H9 (cell line): ENCODE results near the gene MLKL. TPM values are rescaled to one million over a fixed set of nuclear protein-coding genes. Genes with fewer than 3 reads are reported as not detected.

ENCODE experiments used
- DNase-seq: peaks from one replicate; pipeline ENCODE4 v3.0.0-alpha.2; 2017
- H2AFZ ChIP-seq: one replicate; pipeline ENCODE4 v1.6.1; 2013; ENCODE audit warnings: mild to moderate bottlenecking, low read length, control low read depth, moderate library complexity
- H2AK5ac ChIP-seq: 2 replicates; pipeline ENCODE4 v1.6.1; 2013; ENCODE audit warnings: low read length, control low read depth, mixed read lengths; ENCODE audit not compliant: insufficient read length
- H2BK120ac ChIP-seq: one replicate; pipeline ENCODE4 v1.6.1; 2013; ENCODE audit warnings: low read depth, mild to moderate bottlenecking, low read length, control low read depth, inconsistent platforms; ENCODE audit not compliant: poor library complexity, severe bottlenecking
- H2BK12ac ChIP-seq: 2 replicates; pipeline ENCODE4 v1.6.1; 2013; ENCODE audit warnings: low read length, control low read depth, mixed read lengths, low read depth; ENCODE audit not compliant: insufficient read length
- H2BK15ac ChIP-seq: 2 replicates; pipeline ENCODE4 v1.6.1; 2013; ENCODE audit warnings: low read depth, low read length, control low read depth
- H2BK20ac ChIP-seq: one replicate; pipeline ENCODE4 v1.6.1; 2013; ENCODE audit warnings: low read depth, mild to moderate bottlenecking, low read length, control low read depth, inconsistent platforms; ENCODE audit not compliant: poor library complexity, severe bottlenecking
- H2BK5ac ChIP-seq: 2 replicates; pipeline ENCODE4 v1.6.1; 2013; ENCODE audit warnings: low read length, control low read depth, mixed read lengths; ENCODE audit not compliant: insufficient read length
- H3K14ac ChIP-seq: 2 replicates; pipeline ENCODE4 v1.6.1; 2013; ENCODE audit warnings: low read length, control low read depth; ENCODE audit not compliant: insufficient read depth
- H3K18ac ChIP-seq: 2 replicates; pipeline ENCODE4 v1.6.1; 2013; ENCODE audit warnings: low read depth, mild to moderate bottlenecking, mixed read lengths, low read length, control low read depth; ENCODE audit not compliant: insufficient read length
- H3K23ac ChIP-seq: 2 replicates; pipeline ENCODE4 v1.6.1; 2013; ENCODE audit warnings: low read length, control low read depth, mixed read lengths, low read depth; ENCODE audit not compliant: insufficient read length
- H3K23me2 ChIP-seq: 2 replicates; pipeline ENCODE4 v1.6.1; 2013; ENCODE audit warnings: low read depth, mild to moderate bottlenecking, mixed read lengths, low read length, control low read depth; ENCODE audit not compliant: insufficient read length, poor library complexity, severe bottlenecking
- H3K27ac ChIP-seq: 2 replicates; pipeline ENCODE4 v1.5.1; 2013; ENCODE audit warnings: low read length, control low read depth, mixed read lengths, low read depth; ENCODE audit not compliant: insufficient read length
- H3K27me3 ChIP-seq: 2 replicates; pipeline ENCODE4 v1.6.1; 2013; ENCODE audit warnings: low read length, control low read depth, inconsistent platforms; ENCODE audit not compliant: insufficient read depth
- H3K4ac ChIP-seq: 2 replicates; pipeline ENCODE4 v1.6.1; 2013; ENCODE audit warnings: low read depth, mild to moderate bottlenecking, control low read depth, inconsistent platforms, low read length, moderate library complexity
- H3K4me1 ChIP-seq: 2 replicates; pipeline ENCODE4 v1.6.1; 2013; ENCODE audit warnings: low read length, control low read depth, inconsistent platforms; ENCODE audit not compliant: insufficient read depth
- H3K4me2 ChIP-seq: 2 replicates; pipeline ENCODE4 v1.6.1; 2013; ENCODE audit warnings: low read length, control low read depth, mixed read lengths; ENCODE audit not compliant: insufficient read length, insufficient read depth
- H3K56ac ChIP-seq: 2 replicates; pipeline ENCODE4 v1.6.1; 2013; ENCODE audit warnings: low read depth, mild to moderate bottlenecking, mixed read lengths, low read length, control low read depth; ENCODE audit not compliant: insufficient read length
- H3K79me1 ChIP-seq: 2 replicates; pipeline ENCODE4 v1.6.1; 2013; ENCODE audit warnings: low read depth, mild to moderate bottlenecking, moderate library complexity, low read length, control low read depth, inconsistent platforms; ENCODE audit not compliant: insufficient read depth, poor library complexity, severe bottlenecking
- H3K79me2 ChIP-seq: 2 replicates; pipeline ENCODE4 v1.6.1; 2013; ENCODE audit warnings: low read length, control low read depth, inconsistent platforms; ENCODE audit not compliant: insufficient read depth
- H3K9ac ChIP-seq: 2 replicates; pipeline ENCODE4 v1.6.1; 2013; ENCODE audit warnings: low read length, control low read depth, mixed read lengths; ENCODE audit not compliant: insufficient read length; ENCODE audit errors: extremely low read depth
- H3K9me3 ChIP-seq: one replicate; pipeline ENCODE4 v1.6.1; 2013; ENCODE audit warnings: low read depth, low read length, inconsistent platforms; ENCODE audit not compliant: control insufficient read depth
- H3T11ph ChIP-seq: one replicate; pipeline ENCODE4 v1.6.1; 2013; ENCODE audit warnings: mild to moderate bottlenecking, low read length, control low read depth, inconsistent platforms
- H4K20me1 ChIP-seq: one replicate; pipeline ENCODE4 v1.6.1; 2013; ENCODE audit not compliant: control insufficient read depth, insufficient read length, insufficient read depth
- H4K5ac ChIP-seq: 2 replicates; pipeline ENCODE4 v1.6.1; 2013; ENCODE audit warnings: low read depth, mild to moderate bottlenecking, mixed read lengths, low read length, control low read depth; ENCODE audit not compliant: insufficient read length
- H4K8ac ChIP-seq: replicated peaks from 2 replicates; pipeline ENCODE4 v1.6.1; 2013; ENCODE audit warnings: low read length, control low read depth, mixed read lengths, low read depth; ENCODE audit not compliant: insufficient read length
- H4K91ac ChIP-seq: 2 replicates; pipeline ENCODE4 v1.6.1; 2013; ENCODE audit warnings: low read depth, mild to moderate bottlenecking, moderate library complexity, mixed read lengths, low read length, control low read depth; ENCODE audit not compliant: insufficient read length
- H3K27ac Mint-ChIP-seq, 3 experiments: 2 replicates in 2 of 3; 3 replicates in 1 of 3; pipeline ENCODE4 v1.8.0; 2020 to 2021; ENCODE audit warnings: mixed read lengths in 3 of 3, mild to moderate bottlenecking in 1 of 3, moderate library complexity in 1 of 3
- H3K27me3 Mint-ChIP-seq: 2 replicates; pipeline ENCODE4 v1.8.0; 2021; ENCODE audit warnings: low read depth, mild to moderate bottlenecking, moderate library complexity, mixed read lengths
- H3K36me3 Mint-ChIP-seq, 3 experiments: 2 replicates in 2 of 3; 3 replicates in 1 of 3; pipeline ENCODE4 v1.8.0; 2020 to 2021; ENCODE audit warnings: low read depth in 3 of 3, mixed read lengths in 3 of 3; ENCODE audit not compliant: insufficient read depth in 1 of 3
- H3K4me1 Mint-ChIP-seq, 2 experiments: 2 replicates each; pipeline ENCODE4 v1.8.0; 2020; ENCODE audit warnings: mixed read lengths in 2 of 2
- H3K4me3 Mint-ChIP-seq, 2 experiments: 2 replicates in 1 of 2; 3 replicates in 1 of 2; pipeline ENCODE4 v1.8.0; 2020 to 2021; ENCODE audit warnings: mild to moderate bottlenecking in 2 of 2, mixed read lengths in 2 of 2, moderate library complexity in 1 of 2
- H3K9me3 Mint-ChIP-seq, 2 experiments: 2 replicates in 1 of 2; 3 replicates in 1 of 2; pipeline ENCODE4 v1.8.0; 2020; ENCODE audit warnings: mild to moderate bottlenecking in 2 of 2, mixed read lengths in 2 of 2, moderate library complexity in 1 of 2
- WGBS: extraction: QIAGEN DNeasy Blood & Tissue Kit; methylation state at CpG from one replicate; pipeline ENCODE4 v1.1.7; 2013; ENCODE audit warnings: missing lambda C conversion rate, low lambda C conversion rate, mixed read lengths; ENCODE audit not compliant: insufficient read length; ENCODE audit errors: extremely low coverage; 5-methylcytosine and 5-hydroxymethylcytosine counted together
- total RNA-seq: library from RNA; stranded (reverse); gene quantifications from 2 replicates; pipeline ENCODE4 v1.2.1, GENCODE V29; 2021
- TF ChIP-seq, protein P1 (sequence below): fragments of 200-600 bp; sonication (generic); conservative IDR thresholded peaks from 3 replicates; pipeline ENCODE4 v1.8.0; 2021; ENCODE audit warnings: antibody characterized with exemption, mild to moderate bottlenecking

The MLKL gene
- total RNA-seq, 1 experiment from 2014 or later, result 0.37 TPM

DNA sequence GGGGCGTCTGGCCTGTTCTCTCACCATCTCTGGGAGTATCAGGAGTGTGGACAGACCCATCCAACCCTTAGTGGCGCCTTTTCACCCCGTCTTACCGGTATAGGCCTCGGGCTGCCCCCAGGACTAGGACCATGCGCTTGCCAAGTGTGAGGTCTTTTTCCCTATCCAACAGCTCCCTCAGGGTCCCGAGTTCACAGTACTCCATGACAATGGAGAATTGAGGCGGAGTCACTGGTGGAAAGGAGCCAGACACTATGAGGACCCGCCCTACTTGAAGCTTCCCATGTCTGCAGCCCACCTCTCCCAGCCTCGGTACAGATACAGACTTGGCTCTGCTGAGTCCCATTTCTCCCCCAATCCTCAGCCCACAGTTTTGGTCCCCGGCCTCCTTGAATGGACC, 18.1 kb downstream of the MLKL start:
- Histone ChIP-seq H2BK12ac (no peak overlapping the region), H3K27ac (no peak overlapping the region), H2AK5ac (no peak overlapping the region), H2BK15ac (no peak overlapping the region), H3K23me2 (no peaks in the 10 kb centered on the region), H3K4me1 (no peaks in the 10 kb centered on the region), H3K27me3 (no peaks in the 10 kb centered on the region), H3K4ac (no peak overlapping the region), H3K79me2 (no peaks in the 10 kb centered on the region), H4K5ac (no peak overlapping the region), H3K18ac (no peak overlapping the region), H3K79me1 (no peaks in the 10 kb centered on the region), H2BK120ac (no peak overlapping the region), H2AFZ (no peak overlapping the region), H3K4me2 (no peak overlapping the region), H4K91ac (no peak overlapping the region), H2BK5ac (no peak overlapping the region), H4K20me1 (no peaks in the 10 kb centered on the region), H3K14ac (no peak overlapping the region), H3K9ac (no peak overlapping the region), H3K9me3 (no peaks in the 10 kb centered on the region), H4K8ac (no peak overlapping the region), H3T11ph (no peak overlapping the region), H2BK20ac (no peak overlapping the region), H3K56ac (no peak overlapping the region), H3K23ac (no peak overlapping the region)
- Mint-ChIP-seq H3K4me1 (peaks cover 8 to 13% of the 10 kb centered on the region in 2 experiments), H3K27ac (no peak overlapping the region), H3K27me3 (peaks cover 1% of the 10 kb centered on the region), H3K36me3 (no peaks in the 10 kb centered on the region; a peak in 1 of 7 replicates), H3K9me3 (no peaks in the 10 kb centered on the region), H3K4me3 (no peak overlapping the region)
- WGBS, result no CpG with 5 or more reads among the region's 11 CpGs
- TF ChIP-seq, protein P1, sequence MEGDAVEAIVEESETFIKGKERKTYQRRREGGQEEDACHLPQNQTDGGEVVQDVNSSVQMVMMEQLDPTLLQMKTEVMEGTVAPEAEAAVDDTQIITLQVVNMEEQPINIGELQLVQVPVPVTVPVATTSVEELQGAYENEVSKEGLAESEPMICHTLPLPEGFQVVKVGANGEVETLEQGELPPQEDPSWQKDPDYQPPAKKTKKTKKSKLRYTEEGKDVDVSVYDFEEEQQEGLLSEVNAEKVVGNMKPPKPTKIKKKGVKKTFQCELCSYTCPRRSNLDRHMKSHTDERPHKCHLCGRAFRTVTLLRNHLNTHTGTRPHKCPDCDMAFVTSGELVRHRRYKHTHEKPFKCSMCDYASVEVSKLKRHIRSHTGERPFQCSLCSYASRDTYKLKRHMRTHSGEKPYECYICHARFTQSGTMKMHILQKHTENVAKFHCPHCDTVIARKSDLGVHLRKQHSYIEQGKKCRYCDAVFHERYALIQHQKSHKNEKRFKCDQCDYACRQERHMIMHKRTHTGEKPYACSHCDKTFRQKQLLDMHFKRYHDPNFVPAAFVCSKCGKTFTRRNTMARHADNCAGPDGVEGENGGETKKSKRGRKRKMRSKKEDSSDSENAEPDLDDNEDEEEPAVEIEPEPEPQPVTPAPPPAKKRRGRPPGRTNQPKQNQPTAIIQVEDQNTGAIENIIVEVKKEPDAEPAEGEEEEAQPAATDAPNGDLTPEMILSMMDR, result no peak
- DNase-seq, result no peak
